DMS79 treated with DMSO at 0.1 percent for 48 hours (cell line): ENCODE data around the gene C4B.
"Not testable (repeated sequence)": the region's sequence is repeated elsewhere in the genome, so short reads cannot be mapped to it uniquely, and the experiment has no call there.

Source experiments
- DNase-seq: peaks from one replicate; lab custom pipeline; 2025; lab: John Stamatoyannopoulos, UW

Gene C4B

GRCh38 chr6:31980998-31981397, 33.6 kb upstream of the C4B start:
- DNase-seq: not testable (repeated sequence)

GRCh38 chr6:31981744-31982143, 32.9 kb upstream of the C4B start, which contains the start of gene C4A:
Gene C4A, plus strand, starts transcription at chr6:31982057. Its CDS starts 51 bp downstream, at chr6:31982108.
- DNase-seq: not testable (repeated sequence)

- not testable (repeated sequence) for DNase-seq
Measured at GRCh38 chr6:31989363-31989762, 25.2 kb upstream of the C4B start.

- not testable (repeated sequence) for DNase-seq
Measured at GRCh38 chr6:31994421-31994820, 20.2 kb upstream of the C4B start.

- not testable (repeated sequence) for DNase-seq
Measured at GRCh38 chr6:31996385-31996784, 18.2 kb upstream of the C4B start.

- DNase-seq: not testable (repeated sequence)
Measured at GRCh38 chr6:32002546-32003268, 11.9 kb upstream of the C4B start.

GRCh38 chr6:32003301-32003700, 11.3 kb upstream of the C4B start:
- DNase-seq: not testable (repeated sequence)

- DNase-seq: not testable (repeated sequence)
Measured at GRCh38 chr6:32004393-32004792, 10.2 kb upstream of the C4B start.

GRCh38 chr6:32004864-32005537, 9.6 kb upstream of the C4B start:
- not testable (repeated sequence) for DNase-seq

- not testable (repeated sequence) for DNase-seq
Measured at GRCh38 chr6:32005538-32005880, 9.1 kb upstream of the C4B start.

GRCh38 chr6:32005991-32006529, 8.5 kb upstream of the C4B start:
- DNase-seq: not testable (repeated sequence)

GRCh38 chr6:32007086-32007485, 7.5 kb upstream of the C4B start:
- DNase-seq: not testable (repeated sequence)

- DNase-seq: not testable (repeated sequence)
Measured at GRCh38 chr6:32008037-32008436, 6.6 kb upstream of the C4B start.

- DNase-seq: not testable (repeated sequence)
Measured at GRCh38 chr6:32008616-32009015, 6.0 kb upstream of the C4B start.

- DNase-seq: not testable (repeated sequence)
Measured at GRCh38 chr6:32009537-32009936, 5.1 kb upstream of the C4B start.

GRCh38 chr6:32010856-32011530, 3.6 kb upstream of the C4B start:
- not testable (repeated sequence) for DNase-seq

GRCh38 chr6:32012941-32013617, 1.5 kb upstream of the C4B start:
- DNase-seq: not testable (repeated sequence)

GRCh38 chr6:32013738-32014137, 857 bp upstream of the C4B start:
- DNase-seq: not testable (repeated sequence)

GRCh38 chr6:32022100-32022499, 7.5 kb downstream of the C4B start:
- DNase-seq: not testable (repeated sequence)

- DNase-seq: not testable (repeated sequence)
Measured at GRCh38 chr6:32028631-32029030, 14.0 kb downstream of the C4B start.

GRCh38 chr6:32029553-32029952, 15.0 kb downstream of the C4B start:
- DNase-seq: not testable (repeated sequence)
